Stimulated activated memory B cell treated with anti-CD40 and anti-IgM and Interleukin-4, amounts not matched to agents 10 μg/mL and 1 μg/mL and 100 μg/mL, for 72 hours (primary cell): ENCODE measurements around the gene GOLGA3.
"Not testable (repeated sequence)": the region's sequence is repeated elsewhere in the genome, so short reads cannot be mapped to it uniquely, and the experiment has no call there.

ENCODE experiments used
- ATAC-seq: fragments of 150-1000 bp; cut with Tn5 transposase; 2 replicates; pipeline ENCODE4 v1.10.0; 2021
- H3K27ac Mint-ChIP-seq: one replicate; pipeline ENCODE4 v1.8.0; 2022; ENCODE audit warnings: mild to moderate bottlenecking, mixed read lengths
- H3K27me3 Mint-ChIP-seq: one replicate; pipeline ENCODE4 v1.8.0; 2022; ENCODE audit warnings: mixed read lengths
- H3K36me3 Mint-ChIP-seq: one replicate; pipeline ENCODE4 v1.8.0; 2022; ENCODE audit warnings: mixed read lengths
- H3K4me1 Mint-ChIP-seq: one replicate; pipeline ENCODE4 v1.8.0; 2022; ENCODE audit warnings: mixed read lengths
- H3K4me3 Mint-ChIP-seq: one replicate; pipeline ENCODE4 v1.8.0; 2022; ENCODE audit warnings: mild to moderate bottlenecking, moderate library complexity, mixed read lengths
- H3K9me3 Mint-ChIP-seq: one replicate; pipeline ENCODE4 v1.8.0; 2022; ENCODE audit warnings: mixed read lengths

The GOLGA3 gene

GRCh38 chr12:132779781-132780353, 48.8 kb downstream of the GOLGA3 start:
- no peaks in the 10 kb centered on the region for H3K27me3 Mint-ChIP-seq
- H3K4me1 Mint-ChIP-seq = peaks cover 7% of the 10 kb centered on the region
- peaks cover 60% of the 10 kb centered on the region for H3K36me3 Mint-ChIP-seq
- no peak overlapping the region for H3K4me3 Mint-ChIP-seq
- peak; percentile 16 for ATAC-seq
- H3K9me3 Mint-ChIP-seq = no peaks in the 10 kb centered on the region
- H3K27ac Mint-ChIP-seq = peak overlapping the region; percentile 4

GRCh38 chr12:132777614-132778013, 51.1 kb downstream of the GOLGA3 start:
- Mint-ChIP-seq H3K4me1 (peaks cover 19% of the 10 kb centered on the region), H3K9me3 (no peaks in the 10 kb centered on the region), H3K4me3 (no peak overlapping the region), H3K27me3 (no peaks in the 10 kb centered on the region), H3K36me3 (peaks cover 69% of the 10 kb centered on the region), H3K27ac (no peak overlapping the region)
- ATAC-seq = no peak

- H3K27ac Mint-ChIP-seq = peak overlapping the region; percentile 80
- no peaks in the 10 kb centered on the region for H3K27me3 Mint-ChIP-seq
- peaks cover 70% of the 10 kb centered on the region for H3K36me3 Mint-ChIP-seq
- peaks cover 25% of the 10 kb centered on the region for H3K4me1 Mint-ChIP-seq
- ATAC-seq = no peak
- no peak overlapping the region for H3K4me3 Mint-ChIP-seq
- H3K9me3 Mint-ChIP-seq = no peaks in the 10 kb centered on the region
These were observed 51.7 kb downstream of the GOLGA3 start for GRCh38 chr12:132776816-132777568.

GRCh38 chr12:132776230-132776625, 52.4 kb downstream of the GOLGA3 start:
- not testable (repeated sequence) for ATAC-seq, H3K4me3 Mint-ChIP-seq, H3K9me3 Mint-ChIP-seq, H3K27me3 Mint-ChIP-seq
- H3K36me3 Mint-ChIP-seq = peaks cover 65% of the 10 kb centered on the region
- peak overlapping the region; percentile 80 for H3K27ac Mint-ChIP-seq
- H3K4me1 Mint-ChIP-seq = peaks cover 33% of the 10 kb centered on the region

GRCh38 chr12:132775502-132776229, 53.0 kb downstream of the GOLGA3 start:
- ATAC-seq = no peak
- peaks cover 37% of the 10 kb centered on the region for H3K4me1 Mint-ChIP-seq
- no peaks in the 10 kb centered on the region for H3K9me3 Mint-ChIP-seq
- peaks cover 59% of the 10 kb centered on the region for H3K36me3 Mint-ChIP-seq
- no peak overlapping the region for H3K4me3 Mint-ChIP-seq
- peak overlapping the region; percentile 80 for H3K27ac Mint-ChIP-seq
- H3K27me3 Mint-ChIP-seq = no peaks in the 10 kb centered on the region

GRCh38 chr12:132774646-132775275, 53.9 kb downstream of the GOLGA3 start:
- Mint-ChIP-seq H3K27ac (peak overlapping the region; percentile 97), H3K27me3 (no peaks in the 10 kb centered on the region), H3K36me3 (peaks cover 50% of the 10 kb centered on the region), H3K9me3 (no peaks in the 10 kb centered on the region), H3K4me1 (peaks cover 41% of the 10 kb centered on the region), H3K4me3 (no peak overlapping the region)
- ATAC-seq = no peak

- H3K36me3 Mint-ChIP-seq = peaks cover 50% of the 10 kb centered on the region
- no peaks in the 10 kb centered on the region for H3K9me3 Mint-ChIP-seq
- peaks cover 44% of the 10 kb centered on the region for H3K4me1 Mint-ChIP-seq
- no peak for ATAC-seq
- no peaks in the 10 kb centered on the region for H3K27me3 Mint-ChIP-seq
- no peak overlapping the region for H3K4me3 Mint-ChIP-seq
- peak overlapping the region; percentile 97 for H3K27ac Mint-ChIP-seq
These were observed 54.5 kb downstream of the GOLGA3 start for GRCh38 chr12:132774159-132774558.

GRCh38 chr12:132773077-132773955, 55.4 kb downstream of the GOLGA3 start:
- H3K4me1 Mint-ChIP-seq = peaks cover 53% of the 10 kb centered on the region
- peak overlapping the region; percentile 97 for H3K27ac Mint-ChIP-seq
- peak overlapping the region; percentile 48 for H3K4me3 Mint-ChIP-seq
- no peak for ATAC-seq
- H3K36me3 Mint-ChIP-seq = peaks cover 58% of the 10 kb centered on the region
- H3K9me3 Mint-ChIP-seq = no peaks in the 10 kb centered on the region
- H3K27me3 Mint-ChIP-seq = no peaks in the 10 kb centered on the region

- Mint-ChIP-seq H3K4me3 (peak overlapping the region; percentile 48), H3K27ac (peak overlapping the region; percentile 97), H3K9me3 (no peaks in the 10 kb centered on the region), H3K4me1 (peaks cover 60% of the 10 kb centered on the region), H3K36me3 (peaks cover 57% of the 10 kb centered on the region), H3K27me3 (no peaks in the 10 kb centered on the region)
- ATAC-seq = peak; percentile 92
These were observed 56.1 kb downstream of the GOLGA3 start for GRCh38 chr12:132772606-132773005.

GRCh38 chr12:132771126-132771838, 57.4 kb downstream of the GOLGA3 start:
- ATAC-seq = peak; percentile 72
- Mint-ChIP-seq H3K4me1 (peaks cover 64% of the 10 kb centered on the region), H3K4me3 (peak overlapping the region; percentile 72), H3K36me3 (peaks cover 50% of the 10 kb centered on the region), H3K27ac (peak overlapping the region; percentile 97), H3K27me3 (no peaks in the 10 kb centered on the region), H3K9me3 (no peaks in the 10 kb centered on the region)

- Mint-ChIP-seq H3K4me3 (no peak overlapping the region), H3K4me1 (peaks cover 62% of the 10 kb centered on the region), H3K27me3 (no peaks in the 10 kb centered on the region), H3K9me3 (no peaks in the 10 kb centered on the region), H3K36me3 (peaks cover 22% of the 10 kb centered on the region), H3K27ac (peak overlapping the region; percentile 97)
- no peak for ATAC-seq
These were observed 62.1 kb downstream of the GOLGA3 start for GRCh38 chr12:132766380-132767085.

- H3K9me3 Mint-ChIP-seq = no peaks in the 10 kb centered on the region
- peaks cover 62% of the 10 kb centered on the region for H3K4me1 Mint-ChIP-seq
- peaks cover 31% of the 10 kb centered on the region for H3K36me3 Mint-ChIP-seq
- no peak for ATAC-seq
- H3K27me3 Mint-ChIP-seq = no peaks in the 10 kb centered on the region
- peak overlapping the region; percentile 97 for H3K27ac Mint-ChIP-seq
- H3K4me3 Mint-ChIP-seq = no peak overlapping the region
These were observed 63.3 kb downstream of the GOLGA3 start for GRCh38 chr12:132765361-132765760.

- Mint-ChIP-seq H3K4me1 (peaks cover 57% of the 10 kb centered on the region), H3K27ac (peak overlapping the region; percentile 91), H3K36me3 (peaks cover 30% of the 10 kb centered on the region), H3K9me3 (no peaks in the 10 kb centered on the region), H3K27me3 (no peaks in the 10 kb centered on the region), H3K4me3 (no peak overlapping the region)
- no peak for ATAC-seq
These were observed 64.4 kb downstream of the GOLGA3 start for GRCh38 chr12:132764231-132764630.
